Measurements from ENCODE around the gene TPH2. TPM values are rescaled to one million over a fixed set of nuclear protein-coding genes. Genes with fewer than 3 reads are reported as not detected.

Gene TPH2
- polyA plus RNA-seq, 1 donor (not counting 4 experiments of a cell fraction or from before 2014, with no cell fraction given), result not detected

DNA sequence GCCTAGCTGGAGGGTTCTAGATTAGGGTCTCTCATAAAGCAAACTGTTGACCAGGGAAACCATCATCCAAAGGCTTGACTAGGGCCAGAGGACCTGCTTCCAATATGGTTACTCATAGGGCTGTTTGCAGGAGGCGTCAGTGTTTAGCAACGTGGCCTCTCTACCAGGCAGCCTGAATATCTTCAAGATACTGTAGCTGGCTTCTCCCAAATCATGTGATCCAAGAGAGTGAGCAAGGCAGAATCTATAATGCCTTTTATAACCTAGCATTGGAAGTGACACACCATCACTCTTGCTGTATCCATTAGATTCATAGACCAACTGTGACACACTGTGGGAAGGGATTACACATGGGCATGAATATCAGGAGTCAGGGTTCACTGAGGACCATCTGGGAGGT lies 17.3 kb downstream of the TPH2 start:
- H3K79me2 ChIP-seq (ENCODE audit: control insufficient read depth, insufficient read depth, low read length), result no peaks in the 10 kb centered on the region
- peaks cover 2% of the 10 kb centered on the region for H3K27me3 ChIP-seq (ENCODE audit: control insufficient read depth, extremely low read depth, insufficient read depth, low read length)
- TF ChIP-seq, protein P1, sequence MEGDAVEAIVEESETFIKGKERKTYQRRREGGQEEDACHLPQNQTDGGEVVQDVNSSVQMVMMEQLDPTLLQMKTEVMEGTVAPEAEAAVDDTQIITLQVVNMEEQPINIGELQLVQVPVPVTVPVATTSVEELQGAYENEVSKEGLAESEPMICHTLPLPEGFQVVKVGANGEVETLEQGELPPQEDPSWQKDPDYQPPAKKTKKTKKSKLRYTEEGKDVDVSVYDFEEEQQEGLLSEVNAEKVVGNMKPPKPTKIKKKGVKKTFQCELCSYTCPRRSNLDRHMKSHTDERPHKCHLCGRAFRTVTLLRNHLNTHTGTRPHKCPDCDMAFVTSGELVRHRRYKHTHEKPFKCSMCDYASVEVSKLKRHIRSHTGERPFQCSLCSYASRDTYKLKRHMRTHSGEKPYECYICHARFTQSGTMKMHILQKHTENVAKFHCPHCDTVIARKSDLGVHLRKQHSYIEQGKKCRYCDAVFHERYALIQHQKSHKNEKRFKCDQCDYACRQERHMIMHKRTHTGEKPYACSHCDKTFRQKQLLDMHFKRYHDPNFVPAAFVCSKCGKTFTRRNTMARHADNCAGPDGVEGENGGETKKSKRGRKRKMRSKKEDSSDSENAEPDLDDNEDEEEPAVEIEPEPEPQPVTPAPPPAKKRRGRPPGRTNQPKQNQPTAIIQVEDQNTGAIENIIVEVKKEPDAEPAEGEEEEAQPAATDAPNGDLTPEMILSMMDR (optimal IDR thresholded peaks at IDR 0.05 in 1 of 3, IDR thresholded peaks at IDR 0.05 in 1 of 3, conservative IDR thresholded peaks at IDR 0.05 in 1 of 3; ENCODE audit: extremely low read depth in 1 of 3, insufficient read depth in 2 of 3, low read length in 3 of 3), result no peak
- no peak for TF ChIP-seq EZH2 (IDR thresholded peaks at IDR 0.05; ENCODE audit: low read length)
- no peaks in the 10 kb centered on the region for H3K36me3 ChIP-seq (ENCODE audit: control insufficient read depth in 2 of 2, extremely low read depth in 1 of 2, insufficient read depth in 2 of 2, low read length in 2 of 2)
- H3K4me3 ChIP-seq (ENCODE audit: control insufficient read depth in 2 of 3, extremely low read depth in 1 of 3, insufficient read depth in 2 of 3, low read depth in 1 of 3, low read length in 3 of 3), result no peak overlapping the region
- no peak overlapping the region for H2AFZ ChIP-seq (ENCODE audit: control insufficient read depth, low read length)
- no peaks in the 10 kb centered on the region for H4K20me1 ChIP-seq (ENCODE audit: control insufficient read depth, extremely low read depth, insufficient read depth, low read length)
- H3K27ac ChIP-seq (ENCODE audit: control insufficient read depth, insufficient read depth, low read length), result no peak overlapping the region
- dilution Hi-C loops (cut with MboI; ENCODE audit: extremely low pct_ligation_motif_present, low sequenced_read_pairs), result no loop called here
- no peak overlapping the region for H3K9ac ChIP-seq (ENCODE audit: control insufficient read depth, extremely low read depth, insufficient read depth, low read length)
- FAIRE-seq (no peak), DNase-seq (ENCODE audit: low read depth, low spot score) (no peak)
- no peaks in the 10 kb centered on the region for H3K9me3 ChIP-seq (ENCODE audit: control insufficient read depth, low read depth, low read length)
- no peak overlapping the region for H3K4me2 ChIP-seq (ENCODE audit: control insufficient read depth, extremely low read depth, insufficient read depth, low read depth, low read length)
- no peaks in the 10 kb centered on the region for H3K9me1 ChIP-seq (ENCODE audit: control insufficient read depth, extremely low read depth, insufficient read depth, low read length)
- H3K4me1 ChIP-seq (ENCODE audit: control insufficient read depth, extremely low read depth, insufficient read depth, low read length), result no peaks in the 10 kb centered on the region

DNA sequence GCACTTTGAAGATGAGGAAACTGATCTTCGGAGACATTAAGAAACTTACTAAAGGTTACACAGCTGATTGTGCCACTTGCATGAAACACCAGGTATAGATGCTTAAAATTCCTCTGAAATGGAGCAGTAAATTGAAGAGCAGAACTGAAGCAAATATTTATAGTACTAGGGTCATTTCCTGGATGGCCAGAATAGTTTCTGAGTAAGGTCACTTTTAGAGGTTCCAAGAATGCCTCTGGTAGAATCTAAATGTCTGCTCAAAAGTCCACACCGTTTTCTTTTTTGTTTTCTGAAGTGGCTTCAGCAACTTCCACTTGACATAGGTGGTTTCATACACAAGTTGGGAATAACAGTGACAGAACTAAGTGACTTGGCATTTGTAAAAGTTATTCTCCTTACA lies 19.4 kb downstream of the TPH2 start:
- Histone ChIP-seq H4K20me1 (ENCODE audit: control insufficient read depth, extremely low read depth, insufficient read depth, low read length) (no peaks in the 10 kb centered on the region), H3K9me3 (ENCODE audit: control insufficient read depth, low read depth, low read length) (no peaks in the 10 kb centered on the region), H3K27ac (ENCODE audit: control insufficient read depth, insufficient read depth, low read length) (no peak overlapping the region), H2AFZ (ENCODE audit: control insufficient read depth, low read length) (no peak overlapping the region), H3K9ac (ENCODE audit: control insufficient read depth, extremely low read depth, insufficient read depth, low read length) (no peak overlapping the region), H3K4me2 (ENCODE audit: control insufficient read depth, extremely low read depth, insufficient read depth, low read depth, low read length) (no peak overlapping the region), H3K4me1 (ENCODE audit: control insufficient read depth, extremely low read depth, insufficient read depth, low read length) (no peaks in the 10 kb centered on the region), H3K27me3 (ENCODE audit: control insufficient read depth, extremely low read depth, insufficient read depth, low read length) (no peaks in the 10 kb centered on the region), H3K4me3 (ENCODE audit: control insufficient read depth in 2 of 3, extremely low read depth in 1 of 3, insufficient read depth in 2 of 3, low read depth in 1 of 3, low read length in 3 of 3) (no peak overlapping the region), H3K36me3 (ENCODE audit: control insufficient read depth in 2 of 2, extremely low read depth in 1 of 2, insufficient read depth in 2 of 2, low read length in 2 of 2) (no peaks in the 10 kb centered on the region), H3K9me1 (ENCODE audit: control insufficient read depth, extremely low read depth, insufficient read depth, low read length) (no peaks in the 10 kb centered on the region), H3K79me2 (ENCODE audit: control insufficient read depth, insufficient read depth, low read length) (no peaks in the 10 kb centered on the region)
- TF ChIP-seq, protein P1 (optimal IDR thresholded peaks at IDR 0.05 in 1 of 3, IDR thresholded peaks at IDR 0.05 in 1 of 3, conservative IDR thresholded peaks at IDR 0.05 in 1 of 3; ENCODE audit: extremely low read depth in 1 of 3, insufficient read depth in 2 of 3, low read length in 3 of 3), result no peak
- no peak for TF ChIP-seq EZH2 (IDR thresholded peaks at IDR 0.05; ENCODE audit: low read length)
- dilution Hi-C loops (cut with MboI; ENCODE audit: extremely low pct_ligation_motif_present, low sequenced_read_pairs), result no loop called here
- FAIRE-seq, result no peak
- no peak for DNase-seq (ENCODE audit: low read depth, low spot score)

All from keratinocyte (primary cell).